NCI-H2171 (cell line): ENCODE data around the gene SRC.

ENCODE experiments used
- DNase-seq: peaks from one replicate; lab custom pipeline; 2025; lab: John Stamatoyannopoulos, UW

Gene SRC

GRCh38 chr20:37414224-37415035 is 68.5 kb downstream of the SRC start:
- DNase-seq, result no peak

- DNase-seq, result no peak
Observed at GRCh38 chr20:37415118-37416085, 69.5 kb downstream of the SRC start.

GRCh38 chr20:37416100-37416847 is 70.3 kb downstream of the SRC start:
- no peak for DNase-seq

- no peak for DNase-seq
Observed at GRCh38 chr20:37416848-37417616, 71.1 kb downstream of the SRC start.

GRCh38 chr20:37417617-37418467 is 71.9 kb downstream of the SRC start:
- no peak for DNase-seq

- DNase-seq, result no peak
Observed at GRCh38 chr20:37418591-37419109, 72.7 kb downstream of the SRC start.

- DNase-seq, result no peak
Observed at GRCh38 chr20:37419307-37419706, 73.4 kb downstream of the SRC start.

GRCh38 chr20:37419774-37420542 is 74.0 kb downstream of the SRC start:
- DNase-seq, result no peak

- DNase-seq, result no peak
Observed at GRCh38 chr20:37420610-37421009, 74.7 kb downstream of the SRC start.

GRCh38 chr20:37421060-37421905 is 75.3 kb downstream of the SRC start:
- no peak for DNase-seq

- DNase-seq, result no peak
Observed at GRCh38 chr20:37421988-37422387, 76.0 kb downstream of the SRC start.

- no peak for DNase-seq
Observed at GRCh38 chr20:37422791-37423286, 76.9 kb downstream of the SRC start.

- DNase-seq, result no peak
Observed at GRCh38 chr20:37423545-37423944, 77.6 kb downstream of the SRC start.

- DNase-seq, result no peak
Observed at GRCh38 chr20:37424062-37424851, 78.3 kb downstream of the SRC start.

- no peak for DNase-seq
Observed at GRCh38 chr20:37425103-37425625, 79.2 kb downstream of the SRC start.

GRCh38 chr20:37426106-37426505 is 80.2 kb downstream of the SRC start:
- no peak for DNase-seq

- no peak for DNase-seq
Observed at GRCh38 chr20:37426978-37427377, 81.0 kb downstream of the SRC start.
